AG09309 (cell line): ENCODE measurements around the gene KRT36.
A peak's percentile ranks its signal among the peaks of the same experiment; 100 is the strongest.

Source experiments
- DNase-seq: peaks from one replicate; pipeline ENCODE4 v3.0.0-alpha.2; 2010; ENCODE audit warnings: low read depth
- H3K4me3 ChIP-seq: 2 replicates; pipeline ENCODE4 v1.5.1; 2011; ENCODE audit warnings: mild to moderate bottlenecking, low read depth, low read length, moderate library complexity; ENCODE audit not compliant: control insufficient read depth
- TF ChIP-seq, protein P1 (sequence below): IDR thresholded peaks from 2 replicates; pipeline ENCODE4 v1.5.1; 2011; ENCODE audit warnings: mild to moderate bottlenecking, low read depth, low read length, inconsistent platforms; ENCODE audit not compliant: insufficient read depth, control insufficient read depth; ENCODE audit errors: missing control alignments

KRT36 gene

DNA sequence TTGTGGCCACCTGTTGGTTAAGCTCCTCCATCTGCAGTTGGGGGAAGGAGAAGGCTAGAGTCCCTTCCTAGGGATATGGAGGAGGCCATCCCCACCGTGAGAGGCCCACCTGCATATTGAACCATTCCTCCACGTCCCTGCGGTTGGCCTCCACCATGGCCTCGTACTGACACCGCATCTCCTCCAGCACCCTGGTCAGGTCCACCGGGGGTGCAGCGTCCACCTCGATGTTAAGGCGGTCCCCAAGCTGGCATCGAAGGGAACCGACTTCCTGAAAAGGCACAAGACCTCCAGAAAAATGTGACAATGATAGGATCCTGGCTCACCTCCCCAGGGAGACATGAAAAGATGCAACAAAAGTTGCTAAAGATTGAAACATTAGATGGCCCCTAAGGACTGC lies 25.5 kb downstream of the KRT36 start:
- no peak for DNase-seq
- TF ChIP-seq, protein P1, sequence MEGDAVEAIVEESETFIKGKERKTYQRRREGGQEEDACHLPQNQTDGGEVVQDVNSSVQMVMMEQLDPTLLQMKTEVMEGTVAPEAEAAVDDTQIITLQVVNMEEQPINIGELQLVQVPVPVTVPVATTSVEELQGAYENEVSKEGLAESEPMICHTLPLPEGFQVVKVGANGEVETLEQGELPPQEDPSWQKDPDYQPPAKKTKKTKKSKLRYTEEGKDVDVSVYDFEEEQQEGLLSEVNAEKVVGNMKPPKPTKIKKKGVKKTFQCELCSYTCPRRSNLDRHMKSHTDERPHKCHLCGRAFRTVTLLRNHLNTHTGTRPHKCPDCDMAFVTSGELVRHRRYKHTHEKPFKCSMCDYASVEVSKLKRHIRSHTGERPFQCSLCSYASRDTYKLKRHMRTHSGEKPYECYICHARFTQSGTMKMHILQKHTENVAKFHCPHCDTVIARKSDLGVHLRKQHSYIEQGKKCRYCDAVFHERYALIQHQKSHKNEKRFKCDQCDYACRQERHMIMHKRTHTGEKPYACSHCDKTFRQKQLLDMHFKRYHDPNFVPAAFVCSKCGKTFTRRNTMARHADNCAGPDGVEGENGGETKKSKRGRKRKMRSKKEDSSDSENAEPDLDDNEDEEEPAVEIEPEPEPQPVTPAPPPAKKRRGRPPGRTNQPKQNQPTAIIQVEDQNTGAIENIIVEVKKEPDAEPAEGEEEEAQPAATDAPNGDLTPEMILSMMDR = no peak
- H3K4me3 ChIP-seq = no peak overlapping the region

DNA sequence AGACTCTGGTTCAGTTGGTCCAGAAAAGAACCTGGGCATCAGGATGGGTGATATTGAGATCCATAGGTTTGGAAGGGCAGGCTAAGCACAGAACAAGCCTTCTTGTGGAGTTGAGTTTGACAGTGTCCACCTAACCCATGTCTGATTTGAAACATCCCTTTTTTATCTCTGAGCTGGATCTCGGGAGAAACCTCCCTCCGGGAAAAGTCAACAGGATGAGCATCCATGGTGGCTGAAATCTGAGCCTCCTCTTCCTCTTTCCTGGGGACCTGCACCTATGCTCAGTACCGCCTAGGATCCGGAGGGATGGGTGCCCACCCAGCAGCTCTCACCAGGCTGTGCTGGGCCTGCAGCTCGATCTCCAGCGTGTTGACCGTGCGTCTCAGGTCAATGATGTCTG lies 26.0 kb downstream of the KRT36 start:
- no peak for DNase-seq
- no peak overlapping the region for H3K4me3 ChIP-seq
- TF ChIP-seq, protein P1 = no peak

DNA sequence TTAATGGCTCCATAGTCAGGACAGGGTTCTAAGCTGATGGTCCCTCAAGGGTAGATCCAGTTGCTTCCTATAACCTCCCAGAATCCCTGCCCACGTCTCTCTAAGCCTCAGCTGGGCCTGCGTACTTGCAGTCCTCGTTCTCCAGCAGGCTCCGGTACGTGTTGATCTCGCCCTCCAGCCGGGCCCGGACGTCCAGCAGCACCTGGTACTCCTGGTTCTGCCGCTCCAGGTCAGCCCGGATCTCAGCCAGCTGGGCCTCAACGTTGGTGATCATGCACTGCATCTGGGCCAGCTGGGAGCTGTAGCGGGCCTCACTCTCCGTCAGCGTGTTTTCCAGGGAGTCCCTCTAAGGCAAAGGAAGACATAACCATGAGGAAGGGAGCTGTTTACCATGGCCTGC lies 27.0 kb downstream of the KRT36 start:
- TF ChIP-seq, protein P1 = no peak
- H3K4me3 ChIP-seq = no peak overlapping the region
- DNase-seq = no peak

GRCh38 chr17:41457676-41458075 lies 32.0 kb downstream of the KRT36 start:
- no peak overlapping the region for H3K4me3 ChIP-seq
- TF ChIP-seq, protein P1 = no peak

DNA sequence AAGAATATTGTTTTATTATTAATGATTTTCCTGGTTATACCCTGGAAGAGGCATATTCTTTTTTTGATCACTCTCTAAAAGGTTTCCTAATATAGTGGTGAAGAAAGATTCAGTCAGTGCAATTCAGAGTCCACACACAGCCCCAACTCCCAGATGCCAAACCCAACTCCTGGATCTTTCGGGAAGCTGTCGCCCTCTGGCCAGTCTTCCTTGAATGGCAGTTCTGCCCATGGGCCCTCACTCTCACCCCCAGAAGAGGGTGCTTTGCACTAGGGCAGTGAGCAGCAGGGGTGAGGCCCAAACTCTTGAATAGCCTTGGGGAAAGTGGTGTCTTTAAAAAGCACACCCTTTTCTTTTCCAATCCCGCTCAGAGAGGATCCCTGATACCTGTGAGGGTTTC lies 33.5 kb downstream of the KRT36 start:
- no peak for DNase-seq
- TF ChIP-seq, protein P1 = peak; percentile 10
- H3K4me3 ChIP-seq = no peak overlapping the region

More at GRCh38 chr17:41457676-41458075, 32.0 kb downstream of the KRT36 start:
- no peak for DNase-seq

- no peak for DNase-seq
- TF ChIP-seq, protein P1 = no peak
- no peak overlapping the region for H3K4me3 ChIP-seq
These were observed 34.5 kb downstream of the KRT36 start for GRCh38 chr17:41455236-41455635.

- no peak overlapping the region for H3K4me3 ChIP-seq
- TF ChIP-seq, protein P1 = no peak
- no peak for DNase-seq
These were observed 36.6 kb downstream of the KRT36 start for GRCh38 chr17:41453066-41453465.
